Epithelial cell of esophagus (primary cell): ENCODE results near the gene OR8D4.
"Not testable (repeated sequence)": the region's sequence is repeated elsewhere in the genome, so short reads cannot be mapped to it uniquely, and the experiment has no call there.

Source experiments
- DNase-seq: peaks from one replicate; pipeline ENCODE4 v3.0.0; 2010; ENCODE audit warnings: low read depth
- H3K4me3 ChIP-seq: 2 replicates; pipeline ENCODE4 v1.5.1; 2011; ENCODE audit warnings: mild to moderate bottlenecking, low read length, control low read depth
- TF ChIP-seq, protein P1 (sequence below): IDR thresholded peaks from 2 replicates; pipeline ENCODE4 v1.5.1; 2011; ENCODE audit warnings: low read depth, mild to moderate bottlenecking, low read length, control low read depth, inconsistent platforms; ENCODE audit not compliant: insufficient read depth; ENCODE audit errors: missing control alignments

The OR8D4 gene

DNA sequence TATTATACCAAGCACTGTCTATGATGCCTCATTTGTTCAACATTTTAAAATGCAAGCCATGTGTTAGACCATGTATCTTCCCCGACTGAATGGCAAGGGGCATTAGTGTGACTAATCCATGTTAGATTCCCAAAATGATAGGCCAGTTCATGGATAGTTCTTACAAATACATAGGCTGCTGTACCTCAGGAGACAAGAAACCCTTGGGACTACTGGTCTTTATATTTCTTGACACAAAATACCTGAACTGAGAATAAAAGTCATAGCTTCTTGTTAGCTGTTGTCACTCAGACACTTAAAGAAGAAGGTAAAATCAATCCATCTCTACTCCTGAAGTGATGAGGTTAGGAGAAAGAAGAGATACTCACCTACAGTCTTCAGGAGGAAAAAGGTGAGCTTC lies at the start of gene OR8D4:
Gene OR8D4, plus strand, starts transcription at position 301 of the 400 bp plus-strand sequence. CDS start 4,265 bp downstream, outside the sequence.
- H3K4me3 ChIP-seq, result no peak within 1 kb of the TSS
- no peak for DNase-seq
- TF ChIP-seq, protein P1, sequence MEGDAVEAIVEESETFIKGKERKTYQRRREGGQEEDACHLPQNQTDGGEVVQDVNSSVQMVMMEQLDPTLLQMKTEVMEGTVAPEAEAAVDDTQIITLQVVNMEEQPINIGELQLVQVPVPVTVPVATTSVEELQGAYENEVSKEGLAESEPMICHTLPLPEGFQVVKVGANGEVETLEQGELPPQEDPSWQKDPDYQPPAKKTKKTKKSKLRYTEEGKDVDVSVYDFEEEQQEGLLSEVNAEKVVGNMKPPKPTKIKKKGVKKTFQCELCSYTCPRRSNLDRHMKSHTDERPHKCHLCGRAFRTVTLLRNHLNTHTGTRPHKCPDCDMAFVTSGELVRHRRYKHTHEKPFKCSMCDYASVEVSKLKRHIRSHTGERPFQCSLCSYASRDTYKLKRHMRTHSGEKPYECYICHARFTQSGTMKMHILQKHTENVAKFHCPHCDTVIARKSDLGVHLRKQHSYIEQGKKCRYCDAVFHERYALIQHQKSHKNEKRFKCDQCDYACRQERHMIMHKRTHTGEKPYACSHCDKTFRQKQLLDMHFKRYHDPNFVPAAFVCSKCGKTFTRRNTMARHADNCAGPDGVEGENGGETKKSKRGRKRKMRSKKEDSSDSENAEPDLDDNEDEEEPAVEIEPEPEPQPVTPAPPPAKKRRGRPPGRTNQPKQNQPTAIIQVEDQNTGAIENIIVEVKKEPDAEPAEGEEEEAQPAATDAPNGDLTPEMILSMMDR, result no peak

DNA sequence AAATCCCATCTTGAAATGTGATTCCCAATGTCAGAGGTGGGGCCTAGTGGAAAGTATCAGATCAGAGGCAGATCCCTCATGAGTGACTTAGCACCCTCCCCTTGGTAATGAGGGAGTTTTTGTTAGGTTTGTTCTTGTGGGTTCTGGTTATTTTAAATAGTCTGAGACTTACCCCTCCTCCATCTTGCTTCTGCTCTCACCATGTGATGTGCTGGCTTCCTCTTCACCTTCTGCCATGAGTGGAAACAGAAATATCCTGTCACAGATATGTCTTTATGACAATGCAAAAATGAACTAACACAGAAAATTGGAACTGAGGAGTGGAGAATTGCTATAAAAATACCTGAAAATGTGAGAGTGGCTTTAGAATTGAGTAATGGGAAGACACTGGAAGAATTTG lies 49.6 kb upstream of the OR8D4 start:
- DNase-seq, result no peak
- TF ChIP-seq, protein P1, result no peak
- H3K4me3 ChIP-seq, result no peak overlapping the region

DNA sequence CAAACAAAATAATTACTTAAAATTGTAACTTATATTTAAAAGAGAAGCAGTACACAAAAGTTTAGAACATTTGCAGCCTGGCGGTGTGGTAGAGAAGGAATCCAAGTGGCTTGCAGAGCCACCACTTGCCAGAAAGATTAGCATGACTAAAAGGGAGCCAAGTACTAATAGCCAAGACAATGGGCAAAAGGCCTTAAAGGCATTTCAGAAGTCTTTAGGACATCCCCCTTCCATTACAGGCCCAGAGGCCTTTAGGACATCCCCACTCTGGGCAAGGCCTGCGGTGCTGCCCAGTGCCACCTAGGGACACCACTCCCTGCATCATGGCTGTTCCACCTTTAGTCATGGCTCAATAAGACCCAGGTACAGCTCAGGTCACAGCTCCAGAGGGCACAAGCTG lies 48.9 kb upstream of the OR8D4 start:
- TF ChIP-seq, protein P1, result no peak
- no peak for DNase-seq
- H3K4me3 ChIP-seq, result no peak overlapping the region

DNA sequence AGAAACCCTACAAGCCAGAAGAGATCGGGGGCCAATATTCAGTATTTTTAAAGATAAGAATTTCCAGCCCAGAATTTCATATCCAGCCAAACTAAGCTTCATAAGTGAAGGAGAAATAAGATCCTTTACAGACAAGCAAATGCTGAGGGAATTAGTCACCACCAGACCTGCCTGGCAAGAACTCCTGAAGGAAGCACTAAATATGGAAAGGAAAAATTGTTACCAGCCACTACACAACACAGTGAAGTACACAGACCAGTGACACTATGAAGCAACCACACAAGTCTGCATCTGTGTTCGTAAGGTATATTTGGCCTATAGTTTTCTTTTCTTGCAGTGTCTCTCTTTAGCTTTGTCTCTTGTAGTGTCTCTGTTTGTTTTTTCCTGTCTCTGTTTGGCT lies 45.5 kb upstream of the OR8D4 start:
- peak; percentile 81 for DNase-seq
- H3K4me3 ChIP-seq, result no peak overlapping the region
- TF ChIP-seq, protein P1, result no peak

DNA sequence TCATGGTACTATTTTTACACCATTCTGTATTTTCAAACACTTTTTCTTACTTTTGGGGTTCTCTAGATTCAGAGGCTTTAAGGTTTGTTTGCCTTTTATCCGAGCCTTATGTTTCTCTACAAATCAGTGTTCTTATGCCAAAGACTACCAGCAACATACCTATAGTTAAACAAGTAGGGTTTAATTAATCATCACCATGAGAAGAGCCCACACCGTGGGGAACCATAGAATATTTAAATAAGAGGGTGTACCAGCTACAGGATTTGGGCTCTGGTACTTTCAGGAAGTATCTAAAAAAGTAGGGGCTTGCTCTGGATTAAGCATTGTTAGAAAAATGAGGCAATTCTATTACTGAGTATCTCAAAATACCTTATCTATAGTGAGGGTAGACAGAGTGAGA lies 42.2 kb upstream of the OR8D4 start:
- TF ChIP-seq, protein P1, result no peak
- no peak overlapping the region for H3K4me3 ChIP-seq
- DNase-seq, result no peak

DNA sequence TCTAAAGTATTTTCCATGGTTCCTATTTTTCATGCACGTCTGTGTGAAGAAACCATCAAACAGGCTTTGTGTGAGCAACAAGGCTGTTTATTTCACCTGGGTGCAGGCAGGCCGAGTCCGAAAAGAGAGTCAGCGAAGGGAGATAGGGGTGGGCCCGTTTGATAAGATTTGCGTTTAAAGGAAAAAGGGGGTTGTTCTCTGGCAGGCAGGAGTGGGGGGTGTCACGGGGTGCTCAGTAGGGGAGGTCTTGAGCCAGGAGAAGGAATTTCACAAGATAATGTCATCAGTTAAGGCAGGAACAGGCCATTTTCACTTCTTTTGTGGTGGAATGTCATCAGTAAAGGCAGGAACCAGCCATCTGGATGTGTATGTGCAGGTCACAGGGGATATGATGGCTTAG lies 36.7 kb upstream of the OR8D4 start:
- not testable (repeated sequence) for H3K4me3 ChIP-seq, DNase-seq

DNA sequence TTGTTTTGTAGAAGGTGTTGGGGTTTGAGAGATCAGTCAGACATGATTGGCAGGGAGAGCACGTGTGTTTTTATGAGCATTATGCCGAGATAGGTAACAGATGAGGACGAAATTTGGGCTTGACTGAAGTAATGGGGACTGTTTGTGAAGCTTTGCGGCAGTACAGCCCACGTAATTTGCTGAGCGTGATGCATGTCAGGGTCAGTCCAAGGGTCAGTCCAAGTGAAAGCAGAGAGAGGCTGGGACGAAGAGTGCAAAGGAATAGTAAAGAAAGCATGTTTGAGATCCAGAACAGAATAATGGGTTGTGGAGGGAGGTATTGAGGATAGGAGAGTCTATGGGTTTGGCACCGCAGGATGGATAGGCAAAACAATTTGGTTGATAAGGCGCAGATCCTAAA lies 34.2 kb upstream of the OR8D4 start:
- not testable (repeated sequence) for DNase-seq, H3K4me3 ChIP-seq

DNA sequence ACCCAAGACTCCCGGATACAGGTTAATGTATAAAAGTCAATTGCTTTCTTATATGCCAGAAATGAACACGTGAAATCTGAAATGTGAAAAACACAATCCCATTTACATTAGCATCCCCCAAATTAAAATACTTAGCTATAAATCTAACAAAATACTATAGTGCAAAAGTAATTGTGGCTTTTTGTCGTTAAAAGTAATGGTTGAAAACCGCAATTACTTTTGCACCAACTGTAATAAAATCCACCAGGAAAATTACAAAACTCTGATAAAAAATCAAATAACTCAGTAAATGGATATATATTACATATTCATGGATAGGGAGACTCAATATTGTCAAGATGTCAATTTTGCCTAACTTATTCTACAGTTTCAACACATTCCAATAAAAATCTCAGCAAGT lies 21.1 kb upstream of the OR8D4 start:
- TF ChIP-seq, protein P1, result no peak

More for the DNA sequence above, 21.1 kb upstream of the OR8D4 start:
- H3K4me3 ChIP-seq, result no peak overlapping the region
- DNase-seq, result no peak
